Glomerular visceral epithelial cell (primary cell): Measurements from ENCODE around the gene RGS10.

Experiments
- DNase-seq: peaks from one replicate; pipeline ENCODE4 v3.0.0-alpha.2; 2016; ENCODE audit errors: extremely low spot score

RGS10 gene

DNA sequence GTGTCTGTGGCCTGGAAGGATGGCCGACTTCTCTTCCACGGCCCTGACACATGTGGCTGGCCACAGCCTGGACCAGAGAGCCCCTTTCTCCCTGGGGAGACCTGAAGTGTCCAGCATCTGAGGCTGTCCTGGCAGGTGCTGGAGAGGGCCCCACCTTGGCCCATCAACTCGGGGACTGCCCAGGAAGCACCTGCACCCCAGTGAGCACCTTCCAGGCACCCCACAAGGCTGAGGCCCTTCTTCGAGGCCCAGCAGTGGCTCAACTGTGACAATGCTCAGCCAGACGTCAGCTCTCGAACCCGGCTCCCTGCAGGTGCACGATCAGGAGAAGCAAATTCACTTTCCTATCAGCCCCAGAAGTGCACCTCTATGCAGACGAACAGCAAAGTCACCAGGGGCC is 24.3 kb downstream of the RGS10 start:
- DNase-seq, result no peak

DNA sequence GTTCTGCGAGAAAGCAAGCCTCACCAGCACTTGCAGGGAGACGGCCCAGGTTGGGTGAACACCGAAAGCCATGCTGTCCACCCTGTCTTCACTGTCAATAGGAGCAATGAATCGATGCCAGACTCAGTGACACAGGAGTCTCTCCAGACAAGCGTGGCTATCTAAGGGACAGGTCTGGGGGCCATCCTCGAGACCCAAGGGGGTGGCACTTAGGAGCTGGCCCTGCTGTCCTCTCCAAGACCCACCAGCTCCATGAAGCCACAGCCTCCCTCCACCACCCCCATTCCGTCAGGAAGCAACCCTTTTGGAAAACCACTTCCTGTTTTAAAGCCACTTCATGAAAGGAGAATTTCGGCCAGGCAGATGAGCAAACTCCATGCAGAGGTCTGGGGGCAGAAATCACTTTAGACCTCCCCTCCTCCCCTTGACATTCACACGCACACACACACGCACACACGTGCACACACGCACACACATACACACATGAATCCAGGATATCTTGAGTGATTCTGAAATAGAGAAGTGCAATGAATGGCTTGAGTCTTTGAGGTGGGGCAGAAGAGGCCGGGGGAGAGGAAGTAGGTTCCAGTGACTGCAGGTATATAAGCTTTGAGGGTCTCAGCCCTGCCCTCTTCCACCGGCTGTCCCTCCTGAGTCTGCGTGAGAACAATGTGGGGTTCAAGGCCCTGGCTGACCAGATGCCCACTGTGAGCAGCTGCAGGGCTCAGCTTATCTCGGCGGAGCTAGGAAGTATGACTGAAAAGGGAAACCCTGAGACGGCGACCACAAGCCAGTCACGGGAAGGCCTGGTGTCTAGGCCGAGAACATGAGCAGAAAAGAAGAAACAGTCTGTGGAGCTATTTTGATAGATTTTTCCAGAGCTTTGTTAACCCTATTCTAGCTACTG is 25.0 kb downstream of the RGS10 start:
- peak; percentile 47 for DNase-seq

- no peak for DNase-seq
These were observed 25.9 kb downstream of the RGS10 start for GRCh38 chr10:119516381-119517234.

- DNase-seq, result no peak
These were observed 26.9 kb downstream of the RGS10 start for GRCh38 chr10:119515511-119516045.

DNA sequence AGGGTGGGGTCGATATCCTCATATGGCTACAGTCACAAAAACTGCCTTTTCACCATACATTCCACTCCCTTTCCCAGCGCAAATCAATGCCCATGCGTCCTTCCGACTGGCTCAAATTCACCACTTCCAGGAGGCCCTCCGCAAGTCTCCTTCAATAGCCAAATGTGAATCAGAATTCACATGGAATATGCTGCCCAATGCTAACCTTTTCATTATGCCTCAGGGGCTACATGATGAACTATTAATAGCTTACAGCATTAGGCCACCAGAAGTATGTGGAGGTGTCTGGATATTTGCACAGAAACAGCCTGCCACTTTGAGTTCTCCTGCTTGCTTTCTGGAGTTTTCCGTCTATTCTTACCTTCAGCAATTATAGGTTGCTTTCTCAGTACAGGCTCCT is 27.7 kb downstream of the RGS10 start:
- no peak for DNase-seq

DNA sequence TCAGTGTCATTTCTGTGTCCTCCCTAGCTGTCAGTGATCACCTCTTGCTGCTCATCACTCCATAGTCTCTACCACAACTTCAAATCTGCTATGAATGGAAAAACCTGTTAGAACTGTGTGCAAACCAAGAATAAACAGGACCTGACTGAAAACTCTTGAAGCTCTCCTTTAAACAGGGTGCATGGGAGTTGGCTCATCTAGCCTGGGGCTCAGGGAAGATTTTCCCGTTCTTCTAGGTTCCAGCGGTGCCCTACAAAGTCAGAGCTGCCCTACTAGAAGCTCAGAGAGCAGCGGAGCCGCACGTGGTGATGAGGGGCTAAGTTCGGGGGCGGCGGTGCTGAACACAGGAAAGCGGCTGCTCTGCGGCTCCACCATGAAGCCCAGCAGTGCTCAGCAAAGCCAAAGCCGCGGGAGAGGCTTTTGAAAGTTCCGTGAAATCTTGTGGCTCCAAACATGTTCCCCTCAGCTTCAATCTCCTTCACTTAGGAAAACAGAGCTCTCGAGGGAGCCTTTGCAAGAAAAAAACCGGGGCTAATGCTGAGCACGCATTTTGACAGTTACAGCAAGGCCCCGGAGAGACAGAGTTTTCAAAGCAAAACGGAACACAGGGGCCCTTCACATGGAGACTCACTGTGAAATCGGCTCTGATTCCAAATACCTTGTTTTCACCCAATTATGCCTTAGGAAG is 30.5 kb downstream of the RGS10 start:
- DNase-seq, result no peak

DNA sequence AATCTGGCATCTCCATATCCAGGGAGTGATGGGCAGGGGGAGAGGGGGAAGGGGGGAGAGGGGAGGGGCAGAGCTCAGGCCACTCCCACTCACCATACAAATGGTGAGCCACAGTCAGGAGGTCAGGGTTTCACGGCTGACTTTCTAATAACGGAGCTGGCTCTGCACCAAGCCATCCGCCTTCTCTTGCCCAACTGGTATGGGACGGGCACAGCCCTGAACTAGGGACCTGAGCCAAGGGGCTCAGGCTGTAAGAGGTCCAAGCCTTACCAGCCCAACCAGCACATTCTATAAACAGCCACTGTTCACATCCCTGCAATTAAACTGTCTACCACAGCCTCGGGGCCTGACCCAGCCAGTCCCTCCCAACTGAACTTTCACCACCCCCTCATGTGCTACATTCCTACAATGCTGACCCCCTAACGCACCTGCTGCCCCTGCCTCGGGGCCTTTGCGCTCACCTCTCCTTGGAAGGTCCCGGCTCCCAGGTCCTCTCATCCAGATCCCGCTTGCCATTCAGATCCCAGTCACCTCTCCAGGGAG is 32.5 kb downstream of the RGS10 start:
- no peak for DNase-seq

DNA sequence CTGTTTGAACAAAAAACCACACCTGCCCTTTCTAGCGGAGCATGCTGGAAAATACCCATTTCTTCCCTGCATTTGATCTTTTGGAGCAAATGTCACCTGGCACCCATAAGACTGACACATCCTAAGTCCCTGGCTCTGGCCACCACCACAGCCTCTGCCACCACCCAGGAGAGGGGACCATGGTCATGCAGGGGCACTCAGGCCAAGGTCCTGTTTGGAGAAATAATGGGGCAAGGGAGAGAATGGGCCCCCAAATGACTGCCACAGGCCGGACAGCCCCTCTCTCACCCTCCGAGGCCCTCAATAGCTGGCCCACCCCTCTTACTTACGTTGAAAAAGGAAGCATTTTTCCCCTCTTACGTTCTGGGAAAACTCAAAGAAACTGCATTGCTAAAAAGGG is 35.4 kb downstream of the RGS10 start:
- DNase-seq, result no peak

DNA sequence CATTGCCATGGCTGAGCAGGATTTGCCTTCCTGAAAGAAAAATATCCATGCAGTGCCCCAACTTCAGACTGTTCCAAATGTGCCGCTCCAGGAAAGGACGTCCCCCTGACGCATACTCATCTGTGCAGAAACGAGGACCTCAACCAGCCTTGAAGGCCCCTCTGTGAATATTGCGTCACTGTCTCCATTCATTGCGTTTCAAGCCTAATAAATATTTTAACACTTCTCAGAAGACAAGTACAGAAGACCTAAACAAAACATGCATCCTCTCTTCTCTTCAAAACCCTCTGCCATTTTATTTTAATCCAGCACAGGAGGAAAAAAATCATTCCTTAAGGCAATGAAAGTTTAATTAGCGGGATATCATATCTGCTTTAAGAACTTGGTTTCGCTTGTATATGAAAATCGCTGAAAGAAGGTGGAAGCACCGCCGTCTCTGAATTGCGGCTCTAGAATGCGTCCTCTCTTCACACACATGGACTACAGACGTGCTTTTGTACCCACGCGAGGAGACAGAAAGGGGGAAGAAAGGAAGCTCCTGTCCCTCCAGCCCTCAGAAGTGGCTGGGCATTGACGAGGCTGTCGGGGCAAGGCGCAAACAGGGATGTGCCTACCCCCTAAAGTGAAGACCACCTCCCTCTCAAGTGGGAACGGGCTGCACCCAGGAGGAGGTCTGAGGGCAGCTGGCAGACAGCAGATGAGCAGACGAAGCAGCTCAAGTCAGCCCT is 36.8 kb downstream of the RGS10 start:
- DNase-seq, result no peak

GRCh38 chr10:119505131-119505551 is 37.4 kb downstream of the RGS10 start:
- no peak for DNase-seq

- DNase-seq, result no peak
These were observed 37.9 kb downstream of the RGS10 start for GRCh38 chr10:119504651-119505050.

- DNase-seq, result no peak
These were observed 38.7 kb downstream of the RGS10 start for GRCh38 chr10:119503821-119504220.

GRCh38 chr10:119502618-119503155 is 39.8 kb downstream of the RGS10 start:
- no peak for DNase-seq

DNA sequence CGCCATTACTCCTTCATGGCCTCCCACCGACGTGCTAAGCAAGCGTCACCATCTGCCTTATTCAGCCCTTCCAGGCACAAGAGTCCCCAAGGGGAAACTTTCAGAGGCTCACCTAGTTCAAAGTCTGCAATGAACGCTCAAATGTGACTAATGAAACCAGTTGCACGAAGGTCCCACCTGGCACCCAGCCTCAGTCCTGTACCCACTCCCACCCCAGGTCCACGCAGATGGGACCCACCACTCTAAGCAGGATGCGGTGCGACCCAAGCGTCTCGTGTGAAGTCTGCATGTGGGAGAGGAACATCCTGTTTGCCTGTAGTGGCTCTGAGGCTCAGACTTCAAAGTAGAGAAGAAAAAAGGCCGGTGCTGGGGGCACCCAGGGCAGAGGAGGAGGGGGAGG is 40.3 kb downstream of the RGS10 start:
- no peak for DNase-seq

DNA sequence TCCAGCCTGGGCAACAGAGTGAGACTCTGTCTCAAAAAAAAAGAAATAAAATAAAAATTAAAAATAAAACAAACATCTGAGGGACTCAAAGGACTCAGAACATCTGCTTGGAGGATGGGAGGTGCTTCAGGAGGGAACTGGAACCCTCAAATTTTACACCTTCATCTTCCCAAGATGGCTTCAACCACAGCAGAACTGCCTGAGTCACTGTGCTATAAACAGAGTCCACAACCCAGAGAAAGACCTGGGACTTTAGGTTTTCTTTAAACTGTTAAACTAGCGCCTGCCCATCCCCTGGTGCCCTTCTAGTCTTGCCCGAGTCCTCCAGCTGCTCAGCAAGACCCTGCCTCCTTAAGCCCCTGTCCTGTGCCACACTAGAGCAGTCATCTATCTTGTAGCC is 40.8 kb downstream of the RGS10 start:
- DNase-seq, result no peak

GRCh38 chr10:119500821-119501220 is 41.7 kb downstream of the RGS10 start:
- DNase-seq, result no peak

GRCh38 chr10:119500123-119500795 is 42.3 kb downstream of the RGS10 start:
- DNase-seq, result no peak

DNA sequence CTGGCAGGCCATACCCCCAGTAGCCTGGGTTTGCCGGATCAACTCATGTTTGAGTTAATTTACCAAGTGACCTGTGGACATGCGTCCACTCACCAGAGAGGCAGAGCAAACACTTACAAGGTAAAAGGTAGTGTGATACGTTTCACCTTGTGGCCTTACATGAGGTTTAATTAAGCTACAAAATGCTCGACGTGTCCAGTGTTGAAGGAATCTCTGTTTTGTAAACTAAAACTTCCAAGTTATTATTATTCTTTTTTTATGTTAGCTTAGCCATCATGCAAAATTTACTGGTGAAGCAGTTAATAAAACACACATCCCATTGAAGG is 42.9 kb downstream of the RGS10 start:
- no peak for DNase-seq

DNA sequence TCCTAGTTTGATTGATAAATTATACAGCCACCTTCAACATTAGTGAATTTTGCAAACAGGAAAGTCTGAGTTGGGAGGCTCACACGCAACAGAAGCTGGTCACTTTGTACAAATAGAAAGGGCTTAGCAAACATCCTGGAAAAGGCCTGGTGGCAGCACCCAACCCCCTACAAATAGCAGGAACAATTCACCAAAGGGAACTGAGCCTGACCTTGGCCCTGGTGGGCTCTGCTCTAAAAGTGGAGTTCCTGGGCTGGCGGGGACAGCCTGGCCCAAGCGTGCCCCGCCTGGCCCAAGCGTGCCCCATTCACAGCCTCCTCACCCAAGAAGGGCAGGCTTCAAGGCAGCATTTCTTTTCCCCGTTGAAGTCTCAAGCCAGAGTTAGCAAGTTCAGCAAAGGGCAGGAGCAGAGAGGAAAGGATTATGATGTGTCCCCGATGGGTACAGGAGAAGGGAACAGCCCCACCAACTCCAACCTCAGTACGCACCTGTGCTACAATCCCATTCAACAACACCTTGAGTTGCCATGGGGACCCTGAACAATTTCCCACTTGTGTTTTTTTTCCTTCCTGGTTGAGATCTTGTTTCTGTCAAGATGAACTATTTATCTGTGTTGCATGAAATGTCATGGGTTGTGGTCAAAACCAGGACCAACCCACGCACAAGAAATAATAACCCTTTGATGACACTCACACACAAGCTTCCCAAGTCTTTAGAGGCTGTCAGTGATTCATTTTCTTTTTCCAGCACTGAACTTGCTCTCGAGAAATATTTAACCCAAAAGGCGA is 43.4 kb downstream of the RGS10 start:
- peak; percentile 68 for DNase-seq
